Esophagus muscularis mucosa (tissue), 3 donors: ENCODE measurements around the gene GDPD2.

Source experiments
- CTCF ChIP-seq, 3 experiments: fragments of 200-600 bp in 2 of 3; fragments of 450-650 bp in 1 of 3; sonication (generic) in 2 of 3; IDR thresholded peaks; one replicate each; pipeline ENCODE4 v1.5.1; 2017 to 2019; ENCODE audit warnings: antibody characterized with exemption in 3 of 3, mild to moderate bottlenecking in 2 of 3, moderate library complexity in 1 of 3
- POLR2A ChIP-seq: fragments of 450-650 bp; IDR thresholded peaks from one replicate; pipeline ENCODE4 v1.6.1; 2017; ENCODE audit warnings: antibody characterized with exemption, moderate library complexity, mild to moderate bottlenecking, low read depth
- POLR2AphosphoS5 ChIP-seq, 2 donors: sonication (generic); formaldehyde crosslinking; IDR thresholded peaks; one replicate each; pipeline ENCODE4 v1.6.1; 2017; ENCODE audit warnings: antibody characterized with exemption in 2 of 2

GRCh38 chrX:70481471-70482270, 58.6 kb downstream of the GDPD2 start:
- TF ChIP-seq POLR2AphosphoS5 (IDR thresholded peaks at IDR 0.05) (no peak), CTCF (IDR thresholded peaks at IDR 0.05) (no peak), POLR2A (no peak)
